ENCODE measurements around the gene HINT3. TPM values are rescaled to one million over a fixed set of nuclear protein-coding genes. Genes with fewer than 3 reads are reported as not detected.
"Not testable (repeated sequence)": the region's sequence is repeated elsewhere in the genome, so short reads cannot be mapped to it uniquely, and the experiment has no call there.

Gene HINT3
- polyA plus RNA-seq, 1 donor (not counting 4 experiments of a cell fraction or from before 2014, with no cell fraction given), result 3.9 TPM

DNA sequence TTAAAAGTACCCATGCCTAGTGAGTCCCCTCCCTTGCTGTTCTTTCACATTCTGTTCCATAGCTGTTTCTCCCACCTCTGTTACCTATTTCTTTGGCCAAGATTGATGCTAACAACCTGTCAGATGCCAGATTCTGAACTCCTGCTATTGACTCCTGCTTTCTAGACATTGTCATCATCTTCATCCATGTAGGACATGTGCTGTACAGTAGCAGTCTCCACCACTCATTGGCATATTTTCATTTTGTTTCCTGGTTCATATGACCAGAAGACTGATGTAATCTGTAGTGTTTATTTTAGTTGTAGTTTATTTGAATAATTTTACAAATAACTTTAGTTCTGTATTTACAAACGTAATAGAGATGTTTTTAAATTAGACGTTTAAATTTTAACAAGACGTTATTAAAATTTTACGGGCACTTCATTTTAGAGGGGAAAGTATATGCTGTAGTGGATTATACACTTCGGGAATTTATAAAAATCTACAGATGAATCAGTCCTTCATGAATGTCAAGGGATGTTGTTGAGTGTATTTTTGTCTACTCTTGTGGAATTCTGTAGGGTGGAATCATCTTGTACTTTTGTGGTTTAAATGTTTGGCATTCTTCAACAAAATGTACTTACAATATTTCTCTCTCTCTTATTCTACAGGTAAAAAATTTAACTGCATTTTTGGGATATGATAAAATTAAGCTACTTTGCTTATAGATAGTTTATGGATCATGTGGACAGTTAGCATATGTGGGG lies 63.9 kb downstream of the HINT3 start:
- H3K9ac ChIP-seq (ENCODE audit: control insufficient read depth, extremely low read depth, insufficient read depth, low read length), result no peak overlapping the region
- FAIRE-seq (peak; percentile 67), DNase-seq (ENCODE audit: low read depth, low spot score) (no peak)
- H3K27me3 ChIP-seq (ENCODE audit: control insufficient read depth, extremely low read depth, insufficient read depth, low read length), result no peaks in the 10 kb centered on the region
- H3K27ac ChIP-seq (ENCODE audit: control insufficient read depth, insufficient read depth, low read length), result no peak overlapping the region
- H3K4me3 ChIP-seq (ENCODE audit: control insufficient read depth in 2 of 3, extremely low read depth in 1 of 3, insufficient read depth in 2 of 3, low read depth in 1 of 3, low read length in 3 of 3), result no peak overlapping the region
- dilution Hi-C loops (cut with MboI; ENCODE audit: extremely low pct_ligation_motif_present, low sequenced_read_pairs), result no loop called here
- no peaks in the 10 kb centered on the region for H3K9me3 ChIP-seq (ENCODE audit: control insufficient read depth, low read depth, low read length)
- H3K4me1 ChIP-seq (ENCODE audit: control insufficient read depth, extremely low read depth, insufficient read depth, low read length), result no peaks in the 10 kb centered on the region
- H3K79me2 ChIP-seq (ENCODE audit: control insufficient read depth, insufficient read depth, low read length), result no peaks in the 10 kb centered on the region
- H3K4me2 ChIP-seq (ENCODE audit: control insufficient read depth, extremely low read depth, insufficient read depth, low read depth, low read length), result no peak overlapping the region
- TF ChIP-seq, protein P1, sequence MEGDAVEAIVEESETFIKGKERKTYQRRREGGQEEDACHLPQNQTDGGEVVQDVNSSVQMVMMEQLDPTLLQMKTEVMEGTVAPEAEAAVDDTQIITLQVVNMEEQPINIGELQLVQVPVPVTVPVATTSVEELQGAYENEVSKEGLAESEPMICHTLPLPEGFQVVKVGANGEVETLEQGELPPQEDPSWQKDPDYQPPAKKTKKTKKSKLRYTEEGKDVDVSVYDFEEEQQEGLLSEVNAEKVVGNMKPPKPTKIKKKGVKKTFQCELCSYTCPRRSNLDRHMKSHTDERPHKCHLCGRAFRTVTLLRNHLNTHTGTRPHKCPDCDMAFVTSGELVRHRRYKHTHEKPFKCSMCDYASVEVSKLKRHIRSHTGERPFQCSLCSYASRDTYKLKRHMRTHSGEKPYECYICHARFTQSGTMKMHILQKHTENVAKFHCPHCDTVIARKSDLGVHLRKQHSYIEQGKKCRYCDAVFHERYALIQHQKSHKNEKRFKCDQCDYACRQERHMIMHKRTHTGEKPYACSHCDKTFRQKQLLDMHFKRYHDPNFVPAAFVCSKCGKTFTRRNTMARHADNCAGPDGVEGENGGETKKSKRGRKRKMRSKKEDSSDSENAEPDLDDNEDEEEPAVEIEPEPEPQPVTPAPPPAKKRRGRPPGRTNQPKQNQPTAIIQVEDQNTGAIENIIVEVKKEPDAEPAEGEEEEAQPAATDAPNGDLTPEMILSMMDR (optimal IDR thresholded peaks at IDR 0.05 in 1 of 3, IDR thresholded peaks at IDR 0.05 in 1 of 3, conservative IDR thresholded peaks at IDR 0.05 in 1 of 3; ENCODE audit: extremely low read depth in 1 of 3, insufficient read depth in 2 of 3, low read length in 3 of 3), result no peak
- TF ChIP-seq EZH2 (IDR thresholded peaks at IDR 0.05; ENCODE audit: low read length), result no peak
- no peaks in the 10 kb centered on the region for H3K9me1 ChIP-seq (ENCODE audit: control insufficient read depth, extremely low read depth, insufficient read depth, low read length)
- no peak overlapping the region for H2AFZ ChIP-seq (ENCODE audit: control insufficient read depth, low read length)
- peaks cover 5% of the 10 kb centered on the region in 2 experiments for H3K36me3 ChIP-seq (ENCODE audit: control insufficient read depth in 2 of 2, extremely low read depth in 1 of 2, insufficient read depth in 2 of 2, low read length in 2 of 2)
- no peaks in the 10 kb centered on the region for H4K20me1 ChIP-seq (ENCODE audit: control insufficient read depth, extremely low read depth, insufficient read depth, low read length)

DNA sequence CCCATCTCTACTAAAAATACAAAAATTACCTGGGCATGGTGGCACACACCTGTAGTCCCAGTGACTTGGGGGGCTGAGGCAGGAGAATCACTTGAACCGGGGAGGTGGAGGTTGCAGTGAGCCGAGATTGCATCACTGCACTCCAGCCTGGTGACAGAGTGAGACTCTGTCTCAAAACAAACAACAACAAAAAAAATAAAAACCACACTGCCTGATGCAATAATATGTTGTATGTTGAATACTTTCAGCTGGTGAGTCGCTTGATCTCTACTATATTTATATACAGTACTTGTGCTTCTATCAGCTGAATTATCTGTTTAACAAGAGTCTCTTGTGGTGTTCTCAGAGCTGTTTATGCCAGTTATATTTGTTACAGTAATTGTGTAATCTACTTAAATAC lies 66.9 kb downstream of the HINT3 start:
- H3K4me2 ChIP-seq (ENCODE audit: control insufficient read depth, extremely low read depth, insufficient read depth, low read depth, low read length); H3K36me3 ChIP-seq (ENCODE audit: control insufficient read depth in 2 of 2, extremely low read depth in 1 of 2, insufficient read depth in 2 of 2, low read length in 2 of 2); DNase-seq (ENCODE audit: low read depth, low spot score); H3K79me2 ChIP-seq (ENCODE audit: control insufficient read depth, insufficient read depth, low read length); FAIRE-seq; H4K20me1 ChIP-seq (ENCODE audit: control insufficient read depth, extremely low read depth, insufficient read depth, low read length); dilution Hi-C loops (cut with MboI; ENCODE audit: extremely low pct_ligation_motif_present, low sequenced_read_pairs); H3K9ac ChIP-seq (ENCODE audit: control insufficient read depth, extremely low read depth, insufficient read depth, low read length); H3K4me1 ChIP-seq (ENCODE audit: control insufficient read depth, extremely low read depth, insufficient read depth, low read length); H3K4me3 ChIP-seq (ENCODE audit: control insufficient read depth in 2 of 3, extremely low read depth in 1 of 3, insufficient read depth in 2 of 3, low read depth in 1 of 3, low read length in 3 of 3); H3K9me1 ChIP-seq (ENCODE audit: control insufficient read depth, extremely low read depth, insufficient read depth, low read length); H3K9me3 ChIP-seq (ENCODE audit: control insufficient read depth, low read depth, low read length); H2AFZ ChIP-seq (ENCODE audit: control insufficient read depth, low read length); H3K27me3 ChIP-seq (ENCODE audit: control insufficient read depth, extremely low read depth, insufficient read depth, low read length): not testable (repeated sequence)
- peak overlapping the region; percentile 49 for H3K27ac ChIP-seq (ENCODE audit: control insufficient read depth, insufficient read depth, low read length)

DNA sequence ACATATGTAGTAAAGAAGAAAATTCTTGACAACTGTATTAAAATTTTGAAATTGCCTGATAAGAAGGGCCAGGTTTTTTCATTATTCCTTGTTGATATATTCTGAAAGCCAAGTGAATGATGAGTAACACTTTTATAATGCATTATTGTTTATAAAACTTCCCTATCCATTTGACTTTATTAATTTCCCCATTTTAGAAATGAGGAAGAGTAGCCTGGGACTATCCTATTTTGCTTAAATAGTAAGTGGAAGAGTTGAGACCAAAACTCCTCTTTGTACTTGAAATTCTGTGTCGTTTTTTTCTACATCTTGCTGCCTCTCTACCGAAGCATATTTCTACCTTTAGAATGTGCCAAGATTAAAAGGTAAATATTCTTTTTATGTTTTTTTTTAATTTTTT lies 69.4 kb downstream of the HINT3 start:
- no peak overlapping the region for H3K9ac ChIP-seq (ENCODE audit: control insufficient read depth, extremely low read depth, insufficient read depth, low read length)
- H3K27me3 ChIP-seq (ENCODE audit: control insufficient read depth, extremely low read depth, insufficient read depth, low read length), result no peaks in the 10 kb centered on the region
- no peak overlapping the region for H3K4me3 ChIP-seq (ENCODE audit: control insufficient read depth in 2 of 3, extremely low read depth in 1 of 3, insufficient read depth in 2 of 3, low read depth in 1 of 3, low read length in 3 of 3)
- H3K9me3 ChIP-seq (ENCODE audit: control insufficient read depth, low read depth, low read length), result no peaks in the 10 kb centered on the region
- dilution Hi-C loops (cut with MboI; ENCODE audit: extremely low pct_ligation_motif_present, low sequenced_read_pairs), result no loop called here
- peaks cover 4 to 5% of the 10 kb centered on the region in 2 experiments for H3K36me3 ChIP-seq (ENCODE audit: control insufficient read depth in 2 of 2, extremely low read depth in 1 of 2, insufficient read depth in 2 of 2, low read length in 2 of 2)
- H2AFZ ChIP-seq (ENCODE audit: control insufficient read depth, low read length), result no peak overlapping the region
- no peaks in the 10 kb centered on the region for H3K9me1 ChIP-seq (ENCODE audit: control insufficient read depth, extremely low read depth, insufficient read depth, low read length)
- no peaks in the 10 kb centered on the region for H3K79me2 ChIP-seq (ENCODE audit: control insufficient read depth, insufficient read depth, low read length)
- no peak overlapping the region for H3K27ac ChIP-seq (ENCODE audit: control insufficient read depth, insufficient read depth, low read length)
- DNase-seq (ENCODE audit: low read depth, low spot score) (no peak), FAIRE-seq (no peak)
- no peaks in the 10 kb centered on the region for H4K20me1 ChIP-seq (ENCODE audit: control insufficient read depth, extremely low read depth, insufficient read depth, low read length)
- no peaks in the 10 kb centered on the region for H3K4me1 ChIP-seq (ENCODE audit: control insufficient read depth, extremely low read depth, insufficient read depth, low read length)
- H3K4me2 ChIP-seq (ENCODE audit: control insufficient read depth, extremely low read depth, insufficient read depth, low read depth, low read length), result no peak overlapping the region
- TF ChIP-seq EZH2 (IDR thresholded peaks at IDR 0.05; ENCODE audit: low read length), result no peak
- TF ChIP-seq, protein P1 (optimal IDR thresholded peaks at IDR 0.05 in 1 of 3, IDR thresholded peaks at IDR 0.05 in 1 of 3, conservative IDR thresholded peaks at IDR 0.05 in 1 of 3; ENCODE audit: extremely low read depth in 1 of 3, insufficient read depth in 2 of 3, low read length in 3 of 3), result no peak

Measured in keratinocyte (primary cell).